Neutrophil (primary cell): ENCODE measurements around the gene GALNT9.

ENCODE experiments used
- H3K27ac ChIP-seq: fragments of 200-600 bp; sonication (generic); 2 replicates; pipeline ENCODE4 v1.5.1; 2016; ENCODE audit warnings: mild to moderate bottlenecking, moderate library complexity
- H3K27me3 ChIP-seq: fragments of 200-600 bp; sonication (generic); 2 replicates; pipeline ENCODE4 v1.6.0; 2016; ENCODE audit warnings: mild to moderate bottlenecking
- H3K36me3 ChIP-seq: fragments of 200-600 bp; sonication (generic); 2 replicates; pipeline ENCODE4 v1.5.1; 2017
- H3K4me1 ChIP-seq, 2 experiments: fragments of 200-600 bp in 1 of 2; sonication (generic) in 1 of 2; 1 replicate in 1 of 2; 2 replicates in 1 of 2; pipeline versions ENCODE4 v1.5.1 to v1.6.1; 2013 to 2016; ENCODE audit warnings: low read depth in 1 of 2, low read length in 1 of 2, mild to moderate bottlenecking in 1 of 2, moderate library complexity in 1 of 2; ENCODE audit not compliant: control insufficient read depth in 1 of 2, insufficient read depth in 1 of 2
- H3K4me3 ChIP-seq, 2 experiments: fragments of 200-600 bp in 1 of 2; sonication (generic) in 1 of 2; 1 replicate in 1 of 2; 2 replicates in 1 of 2; pipeline ENCODE4 v1.5.1; 2013 to 2016; ENCODE audit warnings: low read depth in 1 of 2, low read length in 1 of 2, mild to moderate bottlenecking in 1 of 2, moderate library complexity in 1 of 2
- H3K9me3 ChIP-seq: fragments of 200-600 bp; sonication (generic); 2 replicates; pipeline ENCODE4 v1.5.1; 2016
- TF ChIP-seq, protein P1 (sequence below): fragments of 200-600 bp; sonication (generic); IDR thresholded peaks from 2 replicates; pipeline ENCODE4 v1.5.1; 2016; ENCODE audit warnings: antibody characterized with exemption

Gene GALNT9

GRCh38 chr12:132333766-132334165 lies 4.4 kb upstream of the GALNT9 start:
- H3K9me3 ChIP-seq, result no peaks in the 10 kb centered on the region
- TF ChIP-seq, protein P1, sequence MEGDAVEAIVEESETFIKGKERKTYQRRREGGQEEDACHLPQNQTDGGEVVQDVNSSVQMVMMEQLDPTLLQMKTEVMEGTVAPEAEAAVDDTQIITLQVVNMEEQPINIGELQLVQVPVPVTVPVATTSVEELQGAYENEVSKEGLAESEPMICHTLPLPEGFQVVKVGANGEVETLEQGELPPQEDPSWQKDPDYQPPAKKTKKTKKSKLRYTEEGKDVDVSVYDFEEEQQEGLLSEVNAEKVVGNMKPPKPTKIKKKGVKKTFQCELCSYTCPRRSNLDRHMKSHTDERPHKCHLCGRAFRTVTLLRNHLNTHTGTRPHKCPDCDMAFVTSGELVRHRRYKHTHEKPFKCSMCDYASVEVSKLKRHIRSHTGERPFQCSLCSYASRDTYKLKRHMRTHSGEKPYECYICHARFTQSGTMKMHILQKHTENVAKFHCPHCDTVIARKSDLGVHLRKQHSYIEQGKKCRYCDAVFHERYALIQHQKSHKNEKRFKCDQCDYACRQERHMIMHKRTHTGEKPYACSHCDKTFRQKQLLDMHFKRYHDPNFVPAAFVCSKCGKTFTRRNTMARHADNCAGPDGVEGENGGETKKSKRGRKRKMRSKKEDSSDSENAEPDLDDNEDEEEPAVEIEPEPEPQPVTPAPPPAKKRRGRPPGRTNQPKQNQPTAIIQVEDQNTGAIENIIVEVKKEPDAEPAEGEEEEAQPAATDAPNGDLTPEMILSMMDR, result no peak
- no peak overlapping the region for H3K4me3 ChIP-seq
- no peaks in the 10 kb centered on the region for H3K4me1 ChIP-seq
- no peaks in the 10 kb centered on the region for H3K36me3 ChIP-seq
- H3K27me3 ChIP-seq, result peaks cover 34% of the 10 kb centered on the region
- H3K27ac ChIP-seq, result no peak overlapping the region

DNA sequence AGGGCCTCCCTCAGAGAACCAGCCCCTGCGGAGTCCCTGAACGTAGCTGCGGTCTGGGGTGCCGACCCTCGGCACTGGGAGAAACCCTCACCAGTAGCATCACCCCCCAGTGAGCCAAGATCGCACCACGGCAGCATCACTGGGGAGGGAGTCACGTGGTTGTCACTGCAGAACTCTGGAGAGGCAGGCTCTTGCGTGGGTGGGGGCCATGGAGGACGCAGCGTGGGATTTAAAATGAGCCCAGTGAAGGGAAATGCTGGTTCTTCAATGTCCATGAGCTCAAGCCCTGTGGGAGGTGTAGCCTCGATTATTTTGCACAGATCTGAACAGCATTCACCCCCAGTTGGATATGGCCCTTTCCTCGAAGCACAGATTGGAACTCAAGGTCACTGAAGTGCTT lies 3.9 kb upstream of the GALNT9 start:
- Histone ChIP-seq H3K36me3 (no peaks in the 10 kb centered on the region), H3K9me3 (no peaks in the 10 kb centered on the region), H3K27ac (no peak overlapping the region), H3K4me1 (no peaks in the 10 kb centered on the region), H3K27me3 (peaks cover 38% of the 10 kb centered on the region), H3K4me3 (no peak overlapping the region)
- TF ChIP-seq, protein P1, result no peak

DNA sequence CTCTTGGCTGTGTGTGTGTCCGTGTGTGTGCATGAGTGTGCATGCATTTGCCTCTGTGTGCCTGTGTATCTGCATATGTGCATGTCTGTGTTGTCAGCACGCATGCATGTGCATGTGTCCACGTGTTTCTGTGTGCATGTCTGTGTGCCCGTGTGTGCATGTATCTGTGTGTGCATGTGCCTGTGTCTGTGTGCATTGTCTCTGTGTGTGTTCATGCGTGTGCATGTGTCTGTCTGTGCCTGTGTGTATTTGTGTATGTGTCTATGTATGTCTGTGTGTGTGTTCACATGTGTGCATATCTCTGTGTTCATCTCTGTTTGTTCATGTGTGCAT lies 1.1 kb upstream of the GALNT9 start:
- no peaks in the 10 kb centered on the region for H3K4me1 ChIP-seq
- H3K4me3 ChIP-seq, result no peak overlapping the region
- peaks cover 66% of the 10 kb centered on the region for H3K27me3 ChIP-seq
- H3K36me3 ChIP-seq, result no peaks in the 10 kb centered on the region
- H3K27ac ChIP-seq, result no peak overlapping the region
- TF ChIP-seq, protein P1, result no peak
- no peaks in the 10 kb centered on the region for H3K9me3 ChIP-seq

DNA sequence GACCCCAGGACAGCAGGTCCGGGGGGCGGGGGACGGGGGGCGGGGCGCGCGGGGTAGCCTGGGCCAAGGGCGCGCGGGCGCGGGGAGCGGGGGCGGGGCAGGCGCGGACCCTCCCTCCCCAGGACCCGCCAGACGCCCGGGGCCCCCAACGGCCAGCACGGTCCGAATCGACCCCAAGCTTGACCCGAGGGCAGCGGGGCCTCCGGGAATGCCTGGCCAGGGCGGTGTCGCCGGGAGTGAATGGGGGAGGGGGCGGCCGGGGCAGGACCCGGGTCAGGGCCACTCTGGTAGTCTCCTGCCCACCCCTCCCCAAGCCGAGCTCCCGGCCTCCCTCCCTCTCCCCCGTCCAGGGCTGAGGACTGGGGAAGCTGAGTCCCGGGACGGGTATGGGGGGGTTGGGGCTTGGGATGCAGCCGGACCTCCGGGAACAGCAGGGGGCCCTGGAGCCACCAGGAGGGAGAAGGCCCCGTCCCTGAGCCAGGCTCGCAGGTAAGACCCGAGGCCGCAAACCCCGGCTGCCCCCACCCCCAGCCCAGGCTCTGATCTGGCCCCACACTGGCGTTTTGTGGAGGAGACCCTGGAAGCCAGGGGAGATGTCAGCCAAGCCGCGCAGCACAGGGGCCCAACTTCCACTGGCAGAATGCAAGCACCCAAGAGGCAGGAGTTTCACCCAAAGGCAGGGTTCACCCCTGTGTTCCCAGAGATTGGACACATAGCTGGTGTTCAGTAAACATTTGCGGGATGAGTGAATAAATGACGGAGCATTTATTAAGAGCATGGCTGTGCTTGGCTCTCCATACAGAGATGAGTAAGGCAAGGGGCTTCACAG lies 545 bp upstream of the GALNT9 start:
- TF ChIP-seq, protein P1, result no peak
- Histone ChIP-seq H3K4me1 (no peaks in the 10 kb centered on the region), H3K27me3 (peaks cover 72% of the 10 kb centered on the region), H3K36me3 (no peaks in the 10 kb centered on the region), H3K9me3 (no peaks in the 10 kb centered on the region), H3K27ac (no peak overlapping the region), H3K4me3 (no peak overlapping the region)

- no peak overlapping the region for H3K4me3 ChIP-seq
- H3K27ac ChIP-seq, result no peak overlapping the region
- H3K4me1 ChIP-seq, result no peaks in the 10 kb centered on the region
- H3K27me3 ChIP-seq, result peaks cover 85% of the 10 kb centered on the region
- H3K9me3 ChIP-seq, result no peaks in the 10 kb centered on the region
- TF ChIP-seq, protein P1, result no peak
- no peaks in the 10 kb centered on the region for H3K36me3 ChIP-seq
Observed at GRCh38 chr12:132328282-132329029, 933 bp downstream of the GALNT9 start.
